Smooth muscle cell (in vitro differentiated cells): Measurements from ENCODE around the gene LRCH3. TPM values are rescaled to one million over a fixed set of nuclear protein-coding genes. Genes with fewer than 3 reads are reported as not detected.

Experiments used
- DNase-seq: peaks from one replicate; lab custom pipeline; 2025; ENCODE audit not compliant: unreplicated experiment; lab: John Stamatoyannopoulos, UW
- H2AFZ ChIP-seq: fragments of 200-600 bp; sonication (generic); 2 replicates; pipeline ENCODE4 v1.6.0; 2016; ENCODE audit warnings: antibody characterized with exemption, low read depth, mild to moderate bottlenecking
- H3F3A ChIP-seq: fragments of 200-600 bp; sonication (generic); 2 replicates; pipeline ENCODE4 v1.6.0; 2017; ENCODE audit warnings: antibody characterized with exemption, low read depth
- H3K27ac ChIP-seq: fragments of 200-600 bp; sonication (generic); 2 replicates; pipeline ENCODE4 v1.5.1; 2016; ENCODE audit warnings: low read depth, mild to moderate bottlenecking
- H3K27me3 ChIP-seq: fragments of 200-600 bp; sonication (generic); 2 replicates; pipeline ENCODE4 v1.6.1; 2016; ENCODE audit warnings: low read depth, mild to moderate bottlenecking
- H3K36me3 ChIP-seq: fragments of 200-600 bp; sonication (generic); 2 replicates; pipeline ENCODE4 v1.5.1; 2016; ENCODE audit warnings: low read depth
- H3K4me1 ChIP-seq: fragments of 200-600 bp; sonication (generic); 2 replicates; pipeline ENCODE4 v1.5.1; 2016; ENCODE audit warnings: low read depth
- H3K4me2 ChIP-seq: fragments of 200-600 bp; sonication (generic); 2 replicates; pipeline ENCODE4 v1.6.0; 2016; ENCODE audit warnings: mild to moderate bottlenecking
- H3K4me3 ChIP-seq: fragments of 200-600 bp; sonication (generic); 2 replicates; pipeline ENCODE4 v1.5.1; 2016; ENCODE audit warnings: mild to moderate bottlenecking
- H3K79me2 ChIP-seq: fragments of 200-600 bp; sonication (generic); 2 replicates; pipeline ENCODE4 v1.6.0; 2016; ENCODE audit warnings: low read depth, mild to moderate bottlenecking
- H3K9ac ChIP-seq: fragments of 200-600 bp; sonication (generic); 2 replicates; pipeline ENCODE4 v1.6.0; 2016; ENCODE audit warnings: low read depth
- H3K9me3 ChIP-seq: fragments of 200-600 bp; sonication (generic); replicated peaks from 2 replicates; pipeline ENCODE4 v1.5.1; 2016; ENCODE audit warnings: low read depth
- H4K20me1 ChIP-seq: fragments of 200-600 bp; sonication (generic); 2 replicates; pipeline ENCODE4 v1.6.0; 2016; ENCODE audit warnings: low read depth
- CTCF ChIP-seq: fragments of 200-600 bp; sonication (generic); IDR thresholded peaks from 2 replicates; pipeline ENCODE4 v1.5.1; 2017; ENCODE audit warnings: borderline replicate concordance, mild to moderate bottlenecking, antibody characterized with exemption; ENCODE audit not compliant: insufficient read depth, poor library complexity, severe bottlenecking
- WGBS: methylation state at CpG from one replicate; pipeline ENCODE4 v1.1.7; 2016; ENCODE audit warnings: low lambda C conversion rate; 5-methylcytosine and 5-hydroxymethylcytosine counted together
- polyA plus RNA-seq: library from polyadenylated mRNA; unstranded; fragments of >200 nt; fragmentation: Nextera tagmentation; extraction: Ambion mirVana; gene quantifications from 2 replicates; pipeline ENCODE4 v1.2.1, GENCODE V29; 2016
- total RNA-seq: library from RNA; depleted of rRNA; stranded (reverse); fragments of >200 nt; gene quantifications from 2 replicates; pipeline ENCODE4 v1.2.3, GENCODE V29; 2014

LRCH3 gene
- total and polyA plus RNA-seq, 2 experiments from 2014 or later: 15.6 to 31.7 TPM

DNA sequence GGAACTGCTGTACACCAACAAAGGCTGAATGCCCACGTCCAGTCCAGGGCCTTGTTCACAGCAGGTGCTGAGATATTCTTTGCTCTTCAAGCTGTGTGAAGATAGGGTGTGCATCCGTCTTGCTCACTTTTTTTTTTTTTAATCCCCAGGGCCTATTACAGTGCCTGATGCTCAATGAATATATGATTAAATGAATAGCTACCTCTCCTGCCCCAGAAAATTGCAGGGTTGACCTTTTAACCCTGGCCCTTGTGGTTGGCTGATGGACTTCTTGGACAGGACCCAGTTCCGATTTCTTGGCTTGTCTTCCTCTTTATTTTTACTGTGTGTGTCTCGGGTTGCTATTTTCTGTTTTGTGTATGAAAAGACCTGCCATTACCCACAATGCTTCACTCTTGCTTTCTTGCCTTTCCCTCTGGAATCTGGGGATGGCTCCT lies 44.2 kb upstream of the LRCH3 start:
- DNase-seq: no peak
- H3K79me2 ChIP-seq: peaks cover 8% of the 10 kb centered on the region
- no peaks in the 10 kb centered on the region for H3K36me3 ChIP-seq
- H3K4me1 ChIP-seq: no peaks in the 10 kb centered on the region
- peaks cover 23% of the 10 kb centered on the region for H3F3A ChIP-seq
- H4K20me1 ChIP-seq: peaks cover 11% of the 10 kb centered on the region
- no peak overlapping the region for H3K4me3 ChIP-seq
- H3K27ac ChIP-seq: no peak overlapping the region
- no peak for TF ChIP-seq CTCF
- no peak overlapping the region for H3K9ac ChIP-seq
- H3K9me3 ChIP-seq: no peaks in the 10 kb centered on the region
- no peak overlapping the region for H3K4me2 ChIP-seq
- H3K27me3 ChIP-seq: no peaks in the 10 kb centered on the region
- H2AFZ ChIP-seq: no peak overlapping the region
- WGBS: 82% methylated on average over 4 of the region's 4 CpGs

GRCh38 chr3:197748597-197749314 lies 42.3 kb upstream of the LRCH3 start:
- no peaks in the 10 kb centered on the region for H3K4me1 ChIP-seq
- TF ChIP-seq CTCF: no peak
- H3F3A ChIP-seq: peaks cover 23% of the 10 kb centered on the region
- 49% methylated on average over 12 of the region's 12 CpGs for WGBS
- H3K27ac ChIP-seq: peak overlapping the region; percentile 84
- no peak for DNase-seq
- peak overlapping the region; percentile 85 for H3K9ac ChIP-seq
- peak overlapping the region; percentile 90 for H3K4me2 ChIP-seq
- peak overlapping the region; percentile 88 for H2AFZ ChIP-seq
- H3K4me3 ChIP-seq: peak overlapping the region; percentile 88
- peaks cover 30% of the 10 kb centered on the region for H4K20me1 ChIP-seq
- no peaks in the 10 kb centered on the region for H3K36me3 ChIP-seq
- H3K27me3 ChIP-seq: no peaks in the 10 kb centered on the region
- H3K79me2 ChIP-seq: peaks cover 27% of the 10 kb centered on the region
- no peaks in the 10 kb centered on the region for H3K9me3 ChIP-seq

- WGBS: 4% methylated on average over 18 of the region's 18 CpGs
- Histone ChIP-seq H3K4me1 (no peaks in the 10 kb centered on the region), H3K4me2 (peak overlapping the region; percentile 90), H3K27me3 (no peaks in the 10 kb centered on the region), H3K27ac (peak overlapping the region; percentile 84), H3K79me2 (peaks cover 32% of the 10 kb centered on the region), H3K9ac (peak overlapping the region; percentile 85), H3F3A (peaks cover 23% of the 10 kb centered on the region), H3K9me3 (no peaks in the 10 kb centered on the region), H2AFZ (peak overlapping the region; percentile 88), H4K20me1 (peaks cover 35% of the 10 kb centered on the region), H3K36me3 (no peaks in the 10 kb centered on the region), H3K4me3 (peak overlapping the region; percentile 88)
- TF ChIP-seq CTCF: no peak
- peak; percentile 63 for DNase-seq
These were observed 41.8 kb upstream of the LRCH3 start for GRCh38 chr3:197749315-197749600.
